Activated CD8-positive, alpha-beta T cell treated with anti-CD3 and anti-CD28 coated beads for 36 hours (primary cell): ENCODE measurements around the gene SH3BP4. TPM values are rescaled to one million over a fixed set of nuclear protein-coding genes. Genes with fewer than 3 reads are reported as not detected.

ENCODE experiments used
- ATAC-seq: fragments of 200-7000 bp; cut with Tn5 transposase; one replicate; pipeline ENCODE4 v1.10.0; 2021; ENCODE audit warnings: mild to moderate bottlenecking, moderate library complexity
- CTCF ChIA-PET: fragments of 350-600 bp; sonication (Branson Sonifier 250); formaldehyde crosslinking; loops from one replicate; lab custom pipeline; 2021; ENCODE audit warnings: antibody characterized with exemption; lab: Charles Lee
- POLR2A ChIA-PET: fragments of 350-600 bp; sonication (Branson Sonifier 250); formaldehyde crosslinking; loops from one replicate; lab custom pipeline; 2021; ENCODE audit warnings: antibody characterized with exemption; lab: Charles Lee
- DNase-seq: peaks from one replicate; pipeline ENCODE4 v3.0.0-alpha.2; 2020
- H3K27ac Mint-ChIP-seq: one replicate; pipeline ENCODE4 v1.8.0; 2021; ENCODE audit warnings: mild to moderate bottlenecking, mixed read lengths
- H3K27me3 Mint-ChIP-seq: one replicate; pipeline ENCODE4 v1.8.0; 2021; ENCODE audit warnings: mixed read lengths
- H3K36me3 Mint-ChIP-seq: one replicate; pipeline ENCODE4 v1.8.0; 2021; ENCODE audit warnings: low read depth, mixed read lengths
- H3K4me1 Mint-ChIP-seq: one replicate; pipeline ENCODE4 v1.8.0; 2021; ENCODE audit warnings: low read depth, mixed read lengths
- H3K4me3 Mint-ChIP-seq: one replicate; pipeline ENCODE4 v1.8.0; 2021; ENCODE audit warnings: mild to moderate bottlenecking, moderate library complexity, mixed read lengths
- H3K9me3 Mint-ChIP-seq: one replicate; pipeline ENCODE4 v1.8.0; 2021; ENCODE audit warnings: mixed read lengths
- CTCF ChIP-seq: fragments of 200-600 bp; IDR thresholded peaks from one replicate; pipeline ENCODE4 v1.8.0; 2022; ENCODE audit warnings: antibody characterized with exemption, mild to moderate bottlenecking
- intact Hi-C: fragments of 100-400 bp; cut with micrococcal nuclease; formaldehyde crosslinking; loops from one replicate; pipeline ENCODE4 v1.10.0; 2022
- total RNA-seq, 2 experiments: library from RNA; stranded (reverse); gene quantifications; one replicate each; pipeline ENCODE4 v1.2.3, GENCODE V29; 2021

The SH3BP4 gene
- total RNA-seq, 2 experiments from 2014 or later: 0.14 to 0.54 TPM

- ChIA-PET CTCF (no interaction called here), POLR2A (no interaction called here)
- no peak overlapping the region for H3K4me3 Mint-ChIP-seq
- TF ChIP-seq CTCF: no peak
- DNase-seq: no peak
- no peaks in the 10 kb centered on the region for H3K9me3 Mint-ChIP-seq
- H3K4me1 Mint-ChIP-seq: no peaks in the 10 kb centered on the region
- peaks cover 7% of the 10 kb centered on the region for H3K27me3 Mint-ChIP-seq
- no peaks in the 10 kb centered on the region for H3K36me3 Mint-ChIP-seq
- no peak for ATAC-seq
- H3K27ac Mint-ChIP-seq: no peak overlapping the region
- intact Hi-C loops: no loop called here
These were observed 133.7 kb downstream of the SH3BP4 start for GRCh38 chr2:235085476-235085875.

- no peaks in the 10 kb centered on the region for H3K9me3 Mint-ChIP-seq
- no peak overlapping the region for H3K4me3 Mint-ChIP-seq
- no peak for TF ChIP-seq CTCF
- intact Hi-C loops: no loop called here
- H3K36me3 Mint-ChIP-seq: no peaks in the 10 kb centered on the region
- H3K27ac Mint-ChIP-seq: no peak overlapping the region
- CTCF ChIA-PET: no interaction called here
- H3K27me3 Mint-ChIP-seq: peaks cover 11% of the 10 kb centered on the region
- DNase-seq (no peak), ATAC-seq (no peak)
- no peaks in the 10 kb centered on the region for H3K4me1 Mint-ChIP-seq
- POLR2A ChIA-PET: no interaction called here
These were observed 134.8 kb downstream of the SH3BP4 start for GRCh38 chr2:235086481-235087184.

- TF ChIP-seq CTCF: no peak
- ATAC-seq: no peak
- H3K4me1 Mint-ChIP-seq: no peaks in the 10 kb centered on the region
These were observed 136.1 kb downstream of the SH3BP4 start for GRCh38 chr2:235087832-235088495.

GRCh38 chr2:235088496-235088921 is 136.7 kb downstream of the SH3BP4 start:
- CTCF ChIA-PET: no interaction called here
- ATAC-seq (no peak), DNase-seq (no peak)
- no peaks in the 10 kb centered on the region for H3K4me1 Mint-ChIP-seq
- no peaks in the 10 kb centered on the region for H3K9me3 Mint-ChIP-seq
- H3K36me3 Mint-ChIP-seq: no peaks in the 10 kb centered on the region
- no peak overlapping the region for H3K4me3 Mint-ChIP-seq
- TF ChIP-seq CTCF: no peak
- no peak overlapping the region for H3K27ac Mint-ChIP-seq
- H3K27me3 Mint-ChIP-seq: peaks cover 8% of the 10 kb centered on the region
- intact Hi-C loops: no loop called here
- POLR2A ChIA-PET: interaction anchor here (0.5 kb wide), 1 partner anchor 344 kb away, joined by 6 read pairs; no protein-coding TSS in a partner anchor

More at GRCh38 chr2:235087832-235088495, 136.1 kb downstream of the SH3BP4 start:
- intact Hi-C loops: no loop called here
- ChIA-PET POLR2A (interaction anchor here (0.5 kb wide), 1 partner anchor 344 kb away, joined by 6 read pairs; no protein-coding TSS in a partner anchor), CTCF (no interaction called here)
- DNase-seq: no peak
- Mint-ChIP-seq H3K36me3 (no peaks in the 10 kb centered on the region), H3K4me3 (no peak overlapping the region), H3K9me3 (no peaks in the 10 kb centered on the region), H3K27ac (no peak overlapping the region), H3K27me3 (peaks cover 10% of the 10 kb centered on the region)

- Mint-ChIP-seq H3K36me3 (no peaks in the 10 kb centered on the region), H3K4me3 (no peak overlapping the region), H3K4me1 (no peaks in the 10 kb centered on the region), H3K27ac (no peak overlapping the region), H3K27me3 (peaks cover 7% of the 10 kb centered on the region), H3K9me3 (no peaks in the 10 kb centered on the region)
- no peak for TF ChIP-seq CTCF
- intact Hi-C loops: no loop called here
- DNase-seq (no peak), ATAC-seq (no peak)
- ChIA-PET POLR2A (no interaction called here), CTCF (no interaction called here)
These were observed 139.6 kb downstream of the SH3BP4 start for GRCh38 chr2:235091421-235091820.
